SK-N-SH (cell line): ENCODE data around the gene ZNF267.

Source experiments
- CTCF ChIP-seq: fragments of 200-600 bp; sonication (generic); IDR thresholded peaks from 2 replicates; pipeline ENCODE4 v1.6.1; 2017; ENCODE audit warnings: antibody characterized with exemption, mild to moderate bottlenecking, moderate library complexity
- EP300 ChIP-seq, 2 experiments: IDR thresholded peaks; 2 replicates each; pipeline versions ENCODE4 v1.4.0 to v1.6.1; 2012; ENCODE audit warnings: borderline replicate concordance in 1 of 2, low read depth in 1 of 2, low read length in 1 of 2
- GABPA ChIP-seq: IDR thresholded peaks from 2 replicates; pipeline ENCODE4 v1.4.0; 2012; ENCODE audit warnings: low read depth, mild to moderate bottlenecking
- IRF3 ChIP-seq: fragments of 150-350 bp; IDR thresholded peaks from 2 replicates; pipeline ENCODE4 v1.6.1; 2016; ENCODE audit warnings: mild to moderate bottlenecking, low read depth, low read length
- PBX3 ChIP-seq: IDR thresholded peaks from 2 replicates; pipeline ENCODE4; 2012
- POLR2AphosphoS5 ChIP-seq: IDR thresholded peaks from 2 replicates; pipeline ENCODE4 v1.6.1; 2012; ENCODE audit warnings: low read depth, low read length
- REST ChIP-seq: IDR thresholded peaks from 2 replicates; pipeline ENCODE4 v1.6.1; 2012; ENCODE audit warnings: mild to moderate bottlenecking, low read depth, low read length, moderate library complexity
- TCF12 ChIP-seq: IDR thresholded peaks from 2 replicates; pipeline ENCODE4 v1.4.0; 2012

GRCh38 chr16:31869511-31870201 lies 4.0 kb upstream of the ZNF267 start:
- no peak; the same call in 1 of the 2 replicates for TF ChIP-seq TCF12
- no peak for TF ChIP-seq CTCF
- TF ChIP-seq PBX3: 0 out of 2 replicates have a peak, but pooled peaks have one; percentile 13
- no peak for TF ChIP-seq IRF3
- TF ChIP-seq REST: no peak
- TF ChIP-seq GABPA: no peak
- TF ChIP-seq EP300 (IDR thresholded peaks at IDR 0.05; ENCODE audit: borderline replicate concordance in 1 of 2, low read depth in 1 of 2, low read length in 1 of 2): no peak
- no peak for TF ChIP-seq POLR2AphosphoS5
